Stomach (tissue), 4 donors: ENCODE measurements around the gene ZNF609.

ENCODE experiments used
- CTCF ChIP-seq, 7 experiments: fragments of 450-650 bp in 4 of 7; fragments of 200-600 bp in 3 of 7; sonication (generic) in 3 of 7; IDR thresholded peaks; one replicate each; pipeline ENCODE4 v1.5.1; 2016 to 2019; ENCODE audit warnings: antibody characterized with exemption in 7 of 7, control low read depth in 2 of 7, mild to moderate bottlenecking in 1 of 7
- EP300 ChIP-seq: sonication (generic); formaldehyde crosslinking; IDR thresholded peaks from one replicate; pipeline ENCODE4 v1.6.1; 2017; ENCODE audit warnings: antibody characterized with exemption
- POLR2A ChIP-seq, 4 donors: fragments of 450-650 bp; IDR thresholded peaks; one replicate each; pipeline ENCODE4 v1.6.1; 2016; ENCODE audit warnings: antibody characterized with exemption in 4 of 4, control low read depth in 2 of 4, mild to moderate bottlenecking in 1 of 4, moderate library complexity in 1 of 4
- POLR2AphosphoS5 ChIP-seq, 3 donors: sonication (generic); formaldehyde crosslinking; IDR thresholded peaks; one replicate each; pipeline ENCODE4 v1.6.1; 2016; ENCODE audit warnings: antibody characterized with exemption in 3 of 3

GRCh38 chr15:64568765-64569164, 108.4 kb downstream of the ZNF609 start:
- TF ChIP-seq CTCF (IDR thresholded peaks at IDR 0.05) (no peak), EP300 (no peak), POLR2A (IDR thresholded peaks at IDR 0.05) (no peak), POLR2AphosphoS5 (IDR thresholded peaks at IDR 0.05) (no peak)
